ENCODE results near the gene PNMT. TPM values are rescaled to one million over a fixed set of nuclear protein-coding genes. Genes with fewer than 3 reads are reported as not detected.

PNMT gene
- total and polyA plus RNA-seq, 3 donors from 2014 or later, result 2.6 to 2.9 (median 2.7) TPM

DNA sequence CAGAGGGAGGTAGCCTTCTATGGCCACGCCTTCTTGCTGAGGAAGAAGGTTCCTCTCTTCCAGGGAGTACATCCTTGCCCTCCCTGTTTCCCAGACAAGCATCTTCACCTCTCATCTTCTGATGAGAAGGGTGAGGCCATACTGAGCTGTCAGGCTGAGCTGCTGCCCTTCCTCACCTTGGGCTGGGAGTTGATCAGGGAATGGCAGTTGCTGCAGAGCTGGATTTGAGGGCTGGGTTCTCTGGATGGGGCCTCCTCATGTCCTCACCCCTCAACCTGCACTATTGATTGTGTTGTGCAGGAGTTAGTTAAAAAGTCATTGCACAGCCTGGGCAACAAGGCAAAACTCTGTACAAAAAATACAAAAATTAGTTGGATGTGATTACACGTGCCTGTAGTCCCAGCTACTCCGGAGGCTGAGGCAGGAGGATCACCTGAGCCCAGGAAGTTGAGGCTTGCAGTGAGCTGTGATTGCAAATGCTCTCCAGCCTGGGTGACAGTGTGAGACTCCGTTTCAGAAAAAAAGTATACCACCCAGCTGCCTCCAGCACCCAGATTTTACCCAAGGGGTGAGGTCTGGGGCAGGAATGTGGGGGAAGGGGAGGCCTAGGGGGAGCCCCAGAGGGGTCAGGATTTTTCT lies 33.6 kb downstream of the PNMT start:
- Histone ChIP-seq H3K9me3 (no peaks in the 10 kb centered on the region), H3K4me1 (no peaks in the 10 kb centered on the region), H3K27ac (no peak overlapping the region), H3K27me3 (no peaks in the 10 kb centered on the region), H3K36me3 (ENCODE audit: low read depth, missing control alignments) (no peaks in the 10 kb centered on the region), H3K4me3 (no peak overlapping the region)
- TF ChIP-seq, protein P1, sequence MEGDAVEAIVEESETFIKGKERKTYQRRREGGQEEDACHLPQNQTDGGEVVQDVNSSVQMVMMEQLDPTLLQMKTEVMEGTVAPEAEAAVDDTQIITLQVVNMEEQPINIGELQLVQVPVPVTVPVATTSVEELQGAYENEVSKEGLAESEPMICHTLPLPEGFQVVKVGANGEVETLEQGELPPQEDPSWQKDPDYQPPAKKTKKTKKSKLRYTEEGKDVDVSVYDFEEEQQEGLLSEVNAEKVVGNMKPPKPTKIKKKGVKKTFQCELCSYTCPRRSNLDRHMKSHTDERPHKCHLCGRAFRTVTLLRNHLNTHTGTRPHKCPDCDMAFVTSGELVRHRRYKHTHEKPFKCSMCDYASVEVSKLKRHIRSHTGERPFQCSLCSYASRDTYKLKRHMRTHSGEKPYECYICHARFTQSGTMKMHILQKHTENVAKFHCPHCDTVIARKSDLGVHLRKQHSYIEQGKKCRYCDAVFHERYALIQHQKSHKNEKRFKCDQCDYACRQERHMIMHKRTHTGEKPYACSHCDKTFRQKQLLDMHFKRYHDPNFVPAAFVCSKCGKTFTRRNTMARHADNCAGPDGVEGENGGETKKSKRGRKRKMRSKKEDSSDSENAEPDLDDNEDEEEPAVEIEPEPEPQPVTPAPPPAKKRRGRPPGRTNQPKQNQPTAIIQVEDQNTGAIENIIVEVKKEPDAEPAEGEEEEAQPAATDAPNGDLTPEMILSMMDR (IDR thresholded peaks at IDR 0.05), result no peak
- no peak for TF ChIP-seq POLR2A (IDR thresholded peaks at IDR 0.05)
- WGBS, 2 donors, result 77 to 82% methylated on average over 3 to 4 of the region's 4 CpGs
- DNase-seq, result no peak
- intact Hi-C loops (cut with DNase I; ENCODE audit: low total_unique reads), result no loop called here

DNA sequence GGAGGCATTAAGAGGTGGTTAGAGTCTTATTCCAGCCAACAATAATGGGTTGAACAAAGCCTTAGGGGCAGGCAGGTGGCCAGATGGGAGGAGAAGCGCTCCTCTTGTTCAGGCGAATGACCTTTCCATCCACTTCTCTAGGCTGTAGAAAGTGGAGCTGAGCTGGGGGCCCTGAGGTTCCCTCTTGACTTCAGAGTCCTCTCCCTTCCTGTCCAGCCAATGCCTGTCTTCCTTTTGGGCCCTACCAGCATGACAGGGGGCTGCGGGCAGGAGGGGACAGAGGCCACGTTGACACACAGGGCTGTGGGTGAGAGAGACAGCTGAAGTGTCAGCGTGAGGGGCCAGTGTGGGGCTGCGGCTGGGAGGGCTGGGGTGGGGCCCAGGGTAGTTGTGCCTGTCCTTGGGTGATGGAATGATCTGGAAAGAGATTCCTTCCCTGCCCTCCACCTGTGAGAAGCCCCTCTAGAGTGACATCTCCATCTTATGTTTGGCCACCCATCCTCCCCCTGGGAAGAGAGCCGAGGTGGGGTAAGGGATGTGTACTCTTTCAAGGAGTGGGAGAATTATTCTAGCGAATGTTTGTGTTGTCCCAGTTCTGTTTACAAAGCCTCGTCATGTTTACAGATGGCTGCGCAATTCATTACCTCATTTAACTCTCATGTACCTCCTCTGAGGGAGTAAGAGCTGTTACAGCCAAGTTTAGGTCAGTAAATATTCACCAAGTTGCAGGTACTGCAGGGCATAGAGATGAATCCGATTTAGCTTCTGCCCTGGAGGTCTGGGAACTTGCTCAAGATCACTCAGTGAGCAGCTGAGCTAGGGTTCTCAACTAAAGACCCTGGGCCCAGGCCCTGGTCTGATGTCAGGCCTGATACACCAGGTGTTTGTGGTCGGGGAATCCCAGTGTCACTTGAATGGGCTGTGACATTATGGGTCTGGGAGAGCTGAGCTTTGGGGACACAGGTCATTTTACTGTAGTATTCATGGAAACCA lies 34.9 kb downstream of the PNMT start:
- DNase-seq, result no peak

DNA sequence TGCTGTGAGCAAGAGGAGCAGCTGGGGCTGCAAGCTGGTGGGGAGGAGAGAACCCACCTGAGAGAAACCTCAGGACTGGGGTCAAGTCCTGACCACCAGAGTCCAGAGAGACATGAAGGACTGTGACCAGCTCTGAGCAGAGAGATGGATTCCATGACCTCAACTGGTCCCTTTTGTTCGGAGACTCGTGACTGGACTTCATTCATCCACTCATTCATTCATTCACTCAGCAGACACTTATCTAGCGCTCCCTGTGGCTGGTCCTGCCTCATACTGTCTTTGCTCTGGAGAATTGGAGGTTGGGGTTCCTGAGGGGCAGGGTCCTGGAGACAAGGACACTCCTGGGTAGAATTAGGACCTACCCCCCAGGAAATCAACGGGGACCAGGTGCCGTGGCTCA lies 35.7 kb downstream of the PNMT start:
- Histone ChIP-seq H3K4me1 (no peaks in the 10 kb centered on the region), H3K9me3 (no peaks in the 10 kb centered on the region), H3K4me3 (no peak overlapping the region), H3K36me3 (ENCODE audit: low read depth, missing control alignments) (no peaks in the 10 kb centered on the region), H3K27ac (no peak overlapping the region), H3K27me3 (no peaks in the 10 kb centered on the region)
- intact Hi-C loops (cut with DNase I; ENCODE audit: low total_unique reads), result no loop called here
- 91 to 94% methylated on average over 3 to 5 of the region's 5 CpGs for WGBS, 2 donors
- no peak for DNase-seq
- TF ChIP-seq, protein P1 (IDR thresholded peaks at IDR 0.05), result no peak
- TF ChIP-seq POLR2A (IDR thresholded peaks at IDR 0.05), result no peak

More for the DNA sequence above, 34.9 kb downstream of the PNMT start:
- no peaks in the 10 kb centered on the region for H3K36me3 ChIP-seq (ENCODE audit: low read depth, missing control alignments)
- no peaks in the 10 kb centered on the region for H3K9me3 ChIP-seq
- WGBS, 2 donors, result 77 to 84% methylated on average over 10 to 12 of the region's 12 CpGs
- no peak overlapping the region for H3K27ac ChIP-seq
- TF ChIP-seq, protein P1 (IDR thresholded peaks at IDR 0.05), result no peak
- TF ChIP-seq POLR2A (IDR thresholded peaks at IDR 0.05), result no peak
- no peaks in the 10 kb centered on the region for H3K27me3 ChIP-seq
- intact Hi-C loops (cut with DNase I; ENCODE audit: low total_unique reads), result no loop called here
- no peak overlapping the region for H3K4me3 ChIP-seq
- H3K4me1 ChIP-seq, result no peaks in the 10 kb centered on the region

DNA sequence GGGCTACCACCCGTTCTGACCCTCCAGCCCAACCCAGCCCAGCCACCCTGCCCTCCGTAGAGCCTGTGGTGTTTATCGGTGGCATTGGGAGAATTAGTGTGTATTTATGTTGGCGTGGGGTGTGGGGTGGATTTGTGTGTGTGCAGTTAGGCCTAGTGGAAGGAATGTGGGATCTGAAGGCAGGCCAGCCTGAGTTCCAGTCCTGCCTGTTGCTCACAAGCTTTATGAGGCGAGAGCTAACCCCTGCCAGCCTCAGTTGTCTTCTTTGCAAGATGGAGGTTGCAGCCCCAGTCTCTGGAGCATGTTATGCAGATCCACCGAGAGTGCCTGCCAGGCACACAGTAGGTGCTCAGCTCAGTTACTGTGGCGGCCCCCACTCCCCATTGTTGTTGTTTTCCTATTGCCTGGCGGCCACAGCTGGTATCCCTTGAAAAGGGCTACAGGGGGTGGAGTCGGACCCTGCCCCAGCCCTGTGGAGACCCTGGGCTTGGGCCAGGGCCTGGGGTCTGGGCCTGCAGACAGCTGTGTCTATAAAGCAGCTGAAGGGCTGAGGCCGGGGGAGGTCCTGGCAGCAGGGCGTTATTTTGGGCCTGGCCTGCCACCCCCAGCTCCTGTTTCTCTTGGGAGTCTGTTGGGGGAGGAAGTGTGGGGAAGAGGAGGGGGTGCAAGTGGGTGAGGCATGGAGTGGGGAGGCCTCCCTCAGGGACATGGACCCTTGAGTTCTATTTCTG lies 36.7 kb downstream of the PNMT start:
- DNase-seq, result no peak
- Histone ChIP-seq H3K27me3 (no peaks in the 10 kb centered on the region), H3K9me3 (no peaks in the 10 kb centered on the region), H3K4me1 (no peaks in the 10 kb centered on the region), H3K4me3 (no peak overlapping the region), H3K36me3 (ENCODE audit: low read depth, missing control alignments) (no peaks in the 10 kb centered on the region), H3K27ac (no peak overlapping the region)
- TF ChIP-seq, protein P1 (IDR thresholded peaks at IDR 0.05), result no peak
- TF ChIP-seq POLR2A (IDR thresholded peaks at IDR 0.05), result no peak
- WGBS, 2 donors, result 53 to 75% methylated on average over 6 to 11 of the region's 11 CpGs
- intact Hi-C loops (cut with DNase I; ENCODE audit: low total_unique reads), result no loop called here

Measured in testis (tissue), 3 donors.